GM10248 (cell line): Measurements from ENCODE around the gene GPR162.

Experiments
- CTCF ChIA-PET: fragments of 300-600 bp; sonication (Branson Sonifier 250); formaldehyde crosslinking; extraction: SDS; loops from one replicate; lab custom pipeline; 2021; ENCODE audit warnings: antibody characterized with exemption; lab: Yijun Ruan, JAX
- POLR2A ChIA-PET: fragments of 350-650 bp; sonication (Branson Sonifier 250); formaldehyde crosslinking; extraction: SDS; loops from one replicate; lab custom pipeline; 2020; ENCODE audit warnings: antibody characterized with exemption; lab: Yijun Ruan, JAX
- DNase-seq: peaks from one replicate; pipeline ENCODE4 v3.0.0; 2012; ENCODE audit errors: extremely low spot score
- CTCF ChIP-seq: IDR thresholded peaks from 2 replicates; pipeline ENCODE4 v1.5.1; 2012; ENCODE audit warnings: mild to moderate bottlenecking, low read depth; ENCODE audit errors: extremely low read depth, missing control alignments, control extremely low read depth

Gene GPR162

DNA sequence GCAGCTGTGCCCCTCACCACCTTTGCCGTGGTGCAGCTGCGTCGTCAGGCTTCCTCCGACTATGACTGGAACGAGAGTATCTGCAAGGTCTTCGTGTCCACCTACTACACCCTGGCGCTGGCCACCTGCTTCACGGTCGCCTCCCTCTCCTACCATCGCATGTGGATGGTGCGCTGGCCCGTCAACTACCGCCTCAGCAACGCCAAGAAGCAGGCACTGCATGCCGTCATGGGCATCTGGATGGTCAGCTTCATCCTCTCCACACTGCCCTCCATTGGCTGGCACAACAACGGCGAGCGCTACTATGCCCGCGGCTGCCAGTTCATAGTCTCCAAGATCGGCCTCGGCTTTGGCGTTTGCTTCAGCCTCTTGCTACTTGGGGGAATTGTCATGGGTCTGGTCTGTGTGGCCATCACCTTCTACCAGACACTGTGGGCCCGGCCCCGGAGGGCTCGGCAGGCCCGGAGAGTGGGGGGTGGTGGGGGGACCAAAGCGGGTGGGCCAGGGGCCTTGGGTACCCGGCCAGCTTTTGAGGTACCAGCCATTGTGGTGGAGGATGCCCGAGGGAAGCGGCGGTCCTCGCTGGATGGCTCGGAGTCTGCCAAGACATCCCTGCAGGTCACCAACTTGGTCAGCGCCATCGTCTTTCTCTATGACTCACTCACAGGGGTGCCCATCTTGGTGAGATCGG is 2.6 kb downstream of the GPR162 start:
- no peak for TF ChIP-seq CTCF
- ChIA-PET POLR2A (no interaction called here), CTCF (interaction anchor here (0.7 to 7.6 kb wide), 22 partner anchors 10 to 288 kb away, joined by 3 to 60 read pairs (median 4); partner anchors contain the start of genes CD4, GNB3, LPAR5 and MLF2)
- no peak for DNase-seq

GRCh38 chr12:6824901-6825381 is 3.3 kb downstream of the GPR162 start:
- DNase-seq: no peak
- CTCF ChIA-PET: interaction anchor here (0.7 to 7.6 kb wide), 26 partner anchors 8 to 287 kb away, joined by 3 to 60 read pairs (median 5); partner anchors contain the start of genes CD4, CDCA3, GNB3 and LPAR5
- POLR2A ChIA-PET: no interaction called here
- no peak for TF ChIP-seq CTCF

DNA sequence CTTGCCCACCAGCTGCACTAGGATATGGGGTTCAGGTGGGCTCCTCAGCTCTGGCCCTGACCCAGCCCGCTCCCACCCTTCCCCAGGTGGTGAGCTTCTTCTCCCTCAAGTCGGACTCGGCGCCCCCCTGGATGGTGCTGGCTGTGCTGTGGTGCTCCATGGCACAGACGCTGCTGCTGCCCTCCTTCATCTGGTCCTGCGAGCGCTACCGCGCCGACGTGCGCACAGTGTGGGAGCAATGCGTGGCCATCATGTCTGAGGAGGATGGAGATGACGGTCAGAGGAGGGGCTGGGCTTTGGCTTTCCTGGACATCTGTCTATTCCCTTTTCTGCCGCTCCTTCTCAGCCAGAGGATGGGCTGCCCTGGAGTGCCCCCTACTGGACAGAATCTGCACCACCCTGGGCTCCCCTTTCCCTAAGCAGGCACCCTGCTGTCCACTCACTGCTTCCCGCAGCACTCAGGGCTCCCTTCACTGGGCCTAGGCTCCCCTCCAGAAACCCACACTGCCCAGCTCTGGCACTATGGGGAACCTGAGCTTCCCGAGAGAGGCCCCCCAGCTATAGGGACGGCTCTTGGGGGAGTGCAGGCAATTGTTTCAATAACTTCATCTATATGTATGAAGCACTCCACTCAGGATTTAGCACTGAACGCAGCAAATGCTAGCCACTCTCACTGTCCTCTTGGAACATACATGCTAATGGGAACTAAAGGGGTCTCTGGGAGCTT is 3.9 kb downstream of the GPR162 start:
- ChIA-PET POLR2A (no interaction called here), CTCF (interaction anchor here (0.6 to 7.6 kb wide), 33 partner anchors 9 to 287 kb away, joined by 3 to 60 read pairs (median 4); partner anchors contain the start of genes CD4, CDCA3, GNB3 and LAG3)
- peak; percentile 93 for TF ChIP-seq CTCF
- peak; percentile 92 for DNase-seq

DNA sequence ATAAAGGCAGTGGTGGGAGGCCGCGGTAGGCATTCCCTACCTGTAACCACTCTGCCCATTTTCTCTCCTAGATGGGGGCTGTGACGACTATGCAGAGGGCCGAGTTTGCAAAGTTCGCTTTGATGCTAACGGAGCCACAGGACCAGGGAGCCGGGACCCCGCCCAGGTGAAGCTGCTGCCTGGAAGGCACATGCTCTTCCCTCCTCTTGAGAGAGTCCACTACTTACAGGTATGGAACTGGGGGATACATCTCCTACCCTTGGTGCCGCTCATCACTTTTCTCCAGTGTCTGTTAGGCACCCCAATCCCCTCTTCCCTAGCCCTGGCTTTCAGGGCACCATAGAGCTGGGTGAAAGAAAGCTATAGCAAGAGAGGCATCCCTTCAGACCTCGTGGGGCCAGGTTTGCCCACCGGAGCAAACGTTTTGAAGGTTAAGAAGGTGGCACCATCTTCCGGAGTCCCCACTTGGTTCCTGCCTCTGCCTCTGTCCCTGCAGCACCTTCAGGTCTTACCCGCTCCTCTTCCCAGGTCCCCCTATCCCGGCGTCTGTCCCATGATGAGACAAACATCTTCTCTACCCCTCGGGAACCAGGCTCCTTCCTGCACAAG is 4.6 kb downstream of the GPR162 start:
- ChIA-PET POLR2A (no interaction called here), CTCF (interaction anchor here (0.6 to 7.6 kb wide), 20 partner anchors 8 to 163 kb away, joined by 3 to 60 read pairs (median 6); partner anchors contain the start of genes CDCA3, GNB3, LAG3 and MLF2)
- DNase-seq: no peak
- TF ChIP-seq CTCF: no peak

DNA sequence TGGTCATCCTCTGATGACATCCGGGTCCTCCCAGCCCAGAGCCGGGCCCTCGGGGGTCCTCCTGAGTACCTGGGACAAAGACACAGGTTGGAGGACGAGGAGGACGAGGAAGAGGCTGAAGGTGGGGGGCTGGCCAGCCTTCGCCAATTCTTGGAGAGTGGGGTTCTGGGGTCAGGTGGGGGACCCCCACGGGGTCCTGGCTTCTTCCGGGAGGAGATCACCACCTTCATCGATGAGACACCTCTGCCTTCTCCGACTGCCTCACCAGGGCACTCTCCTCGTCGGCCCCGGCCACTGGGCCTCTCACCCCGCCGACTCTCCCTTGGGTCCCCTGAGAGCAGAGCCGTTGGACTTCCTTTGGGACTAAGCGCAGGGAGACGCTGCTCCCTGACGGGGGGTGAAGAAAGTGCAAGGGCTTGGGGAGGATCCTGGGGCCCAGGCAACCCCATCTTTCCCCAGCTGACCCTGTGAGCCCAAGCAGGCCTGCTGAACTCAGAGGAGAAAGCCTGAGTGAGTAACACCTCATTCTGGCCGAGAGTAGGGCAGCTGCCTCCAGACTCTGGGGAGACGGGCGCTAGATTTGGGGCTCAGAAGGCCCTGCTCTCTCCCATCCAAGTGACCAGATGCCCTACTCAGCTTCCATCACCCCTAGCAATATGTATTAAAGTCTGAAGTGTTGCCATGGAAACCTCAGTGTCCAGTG is 5.3 kb downstream of the GPR162 start:
- ChIA-PET CTCF (interaction anchor here (0.6 to 7.6 kb wide), 15 partner anchors 8 to 163 kb away, joined by 3 to 60 read pairs (median 6); partner anchors contain the start of genes CDCA3, GNB3, MLF2 and PTMS), POLR2A (no interaction called here)
- no peak for DNase-seq
- TF ChIP-seq CTCF: no peak
